T-helper 1 cell (primary cell): Measurements from ENCODE around the gene HOGA1.

ENCODE experiments used
- DNase-seq, 5 donors: peaks; one replicate each; pipeline ENCODE4 v3.0.0-alpha.2; 2012 to 2020

HOGA1 gene

DNA sequence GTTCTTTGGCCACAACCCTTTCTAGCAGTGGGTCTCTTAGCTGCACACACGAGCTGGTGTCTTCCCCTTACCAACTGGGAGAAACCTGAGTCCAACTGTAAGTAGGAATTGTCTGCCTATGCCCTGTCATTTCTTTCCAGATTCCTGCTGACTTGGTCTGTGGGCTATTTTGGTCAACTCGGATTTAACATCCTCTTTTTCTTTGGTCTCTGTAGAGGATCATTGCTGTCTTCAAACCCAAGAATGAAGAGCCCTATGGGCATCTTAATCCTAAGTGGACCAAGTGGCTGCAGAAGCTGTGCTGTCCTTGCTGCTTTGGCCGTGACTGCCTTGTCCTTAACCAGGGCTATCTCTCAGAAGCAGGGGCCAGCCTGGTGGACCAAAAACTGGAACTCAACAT is 66.5 kb downstream of the HOGA1 start:
- DNase-seq: no peak

DNA sequence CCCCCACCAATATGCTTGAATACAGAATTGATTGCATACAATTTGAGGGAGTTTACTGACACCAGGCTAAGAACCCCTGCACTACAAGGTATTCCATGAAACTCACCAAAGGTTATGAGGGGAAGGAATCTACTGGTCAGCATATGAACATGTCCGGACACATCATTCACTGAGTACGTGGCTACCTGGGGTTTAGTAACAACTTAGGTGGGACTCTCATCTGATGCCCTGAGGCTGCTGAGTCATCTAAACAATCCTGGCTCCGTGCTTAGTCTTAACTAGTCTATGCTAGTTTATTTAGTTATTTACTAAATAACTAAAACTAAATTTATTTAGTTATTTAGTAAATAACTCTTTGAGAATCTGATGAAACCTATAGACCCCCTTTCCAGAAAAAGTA is 67.6 kb downstream of the HOGA1 start:
- no peak for DNase-seq

DNA sequence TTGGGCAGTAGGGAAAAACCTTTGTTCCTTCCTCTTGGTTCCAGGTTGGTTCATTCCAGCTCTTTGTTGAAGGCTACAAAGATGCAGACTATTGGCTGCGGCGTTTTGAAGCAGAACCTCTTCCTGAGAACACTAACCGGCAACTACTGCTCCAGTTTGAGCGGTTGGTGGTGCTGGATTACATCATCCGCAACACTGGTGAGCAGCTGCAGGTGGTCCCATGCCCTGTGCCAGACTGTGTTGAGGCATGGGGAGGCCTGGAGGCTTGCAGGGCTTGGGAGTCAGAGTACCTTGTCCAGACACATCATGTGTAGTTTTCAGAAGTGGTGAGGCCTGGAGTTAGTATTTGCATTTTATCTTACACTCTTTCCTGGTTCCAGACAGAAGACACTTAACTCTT is 72.6 kb downstream of the HOGA1 start:
- DNase-seq: no peak

DNA sequence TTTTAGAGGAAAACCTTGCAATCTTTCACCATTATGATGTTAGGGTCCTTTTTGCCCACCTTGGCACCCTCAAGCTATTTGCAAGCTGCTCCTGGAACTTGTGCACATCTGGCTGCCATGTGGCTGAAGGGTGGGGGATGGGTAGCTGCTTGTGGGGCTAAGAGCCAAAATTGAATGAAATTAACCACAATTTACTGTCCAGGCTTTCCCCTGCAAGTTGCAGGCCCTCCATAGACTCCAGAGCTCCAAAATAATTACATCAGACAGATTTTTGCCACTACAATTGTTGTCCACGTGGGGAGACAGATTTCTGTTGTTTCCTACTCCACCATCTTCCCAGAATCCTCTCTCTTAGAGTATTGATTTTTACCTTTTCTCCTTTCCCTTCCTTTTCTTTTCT is 75.4 kb downstream of the HOGA1 start:
- DNase-seq: no peak
